ENCODE measurements around the gene CLDN17.

Gene CLDN17

GRCh38 chr21:30189773-30190172 is 23.2 kb upstream of the CLDN17 start:
- H3K4me1 ChIP-seq, result no peaks in the 10 kb centered on the region
- no peak for TF ChIP-seq Cebpa-rat (IDR thresholded peaks at IDR 0.05)
- H3K4me3 ChIP-seq, result no peak overlapping the region
- H3K27me3 ChIP-seq, result no peaks in the 10 kb centered on the region
- H3K36me3 ChIP-seq, result no peaks in the 10 kb centered on the region
- no peaks in the 10 kb centered on the region for H4K20me1 ChIP-seq
- no peaks in the 10 kb centered on the region for H3K9me3 ChIP-seq
- no peak overlapping the region for H3K4me2 ChIP-seq
- H3K27ac ChIP-seq, result no peak overlapping the region
- H3K9ac ChIP-seq, result no peak overlapping the region

DNA sequence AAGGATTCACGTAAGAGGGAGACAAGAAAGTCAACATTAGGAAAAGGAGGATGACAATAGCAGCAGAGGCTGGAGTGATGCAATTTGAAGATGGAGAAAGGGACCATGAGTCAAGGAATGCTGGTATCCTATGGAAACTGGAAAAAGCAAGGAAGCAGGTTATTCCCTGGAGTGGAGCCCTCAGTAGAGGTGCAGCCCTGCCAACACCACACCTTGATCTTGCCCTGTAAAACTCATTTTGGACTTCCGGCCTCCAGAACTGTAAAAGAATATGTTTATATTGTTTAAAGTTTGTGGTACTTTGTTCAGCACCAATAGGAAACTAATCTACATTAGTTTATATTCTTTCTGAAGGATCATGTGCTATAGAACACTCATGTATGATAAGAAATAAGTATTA is 19.6 kb upstream of the CLDN17 start:
- H3K27ac ChIP-seq, result no peak overlapping the region
- no peaks in the 10 kb centered on the region for H3K9me3 ChIP-seq
- no peaks in the 10 kb centered on the region for H3K4me1 ChIP-seq
- no peaks in the 10 kb centered on the region for H3K36me3 ChIP-seq
- no peaks in the 10 kb centered on the region for H3K27me3 ChIP-seq
- no peak for TF ChIP-seq Cebpa-rat (IDR thresholded peaks at IDR 0.05)
- H3K9ac ChIP-seq, result no peak overlapping the region
- no peaks in the 10 kb centered on the region for H4K20me1 ChIP-seq
- no peak overlapping the region for H3K4me2 ChIP-seq
- H3K4me3 ChIP-seq, result no peak overlapping the region

GRCh38 chr21:30168086-30168485 is 1.5 kb upstream of the CLDN17 start:
- Histone ChIP-seq H3K4me3 (no peak overlapping the region), H3K27me3 (no peaks in the 10 kb centered on the region), H4K20me1 (no peaks in the 10 kb centered on the region), H3K9me3 (no peaks in the 10 kb centered on the region), H3K9ac (no peak overlapping the region), H3K4me1 (no peaks in the 10 kb centered on the region), H3K4me2 (no peak overlapping the region), H3K27ac (no peak overlapping the region), H3K36me3 (no peaks in the 10 kb centered on the region)
- no peak for TF ChIP-seq Cebpa-rat (IDR thresholded peaks at IDR 0.05)

GRCh38 chr21:30166171-30166570 is 434 bp downstream of the CLDN17 start:
- no peaks in the 10 kb centered on the region for H3K36me3 ChIP-seq
- H3K4me2 ChIP-seq, result no peak overlapping the region
- H3K4me1 ChIP-seq, result no peaks in the 10 kb centered on the region
- no peaks in the 10 kb centered on the region for H4K20me1 ChIP-seq
- H3K27me3 ChIP-seq, result no peaks in the 10 kb centered on the region
- no peak for TF ChIP-seq Cebpa-rat (IDR thresholded peaks at IDR 0.05)
- no peak overlapping the region for H3K9ac ChIP-seq
- no peak overlapping the region for H3K27ac ChIP-seq
- no peaks in the 10 kb centered on the region for H3K9me3 ChIP-seq
- H3K4me3 ChIP-seq, result no peak overlapping the region

DNA sequence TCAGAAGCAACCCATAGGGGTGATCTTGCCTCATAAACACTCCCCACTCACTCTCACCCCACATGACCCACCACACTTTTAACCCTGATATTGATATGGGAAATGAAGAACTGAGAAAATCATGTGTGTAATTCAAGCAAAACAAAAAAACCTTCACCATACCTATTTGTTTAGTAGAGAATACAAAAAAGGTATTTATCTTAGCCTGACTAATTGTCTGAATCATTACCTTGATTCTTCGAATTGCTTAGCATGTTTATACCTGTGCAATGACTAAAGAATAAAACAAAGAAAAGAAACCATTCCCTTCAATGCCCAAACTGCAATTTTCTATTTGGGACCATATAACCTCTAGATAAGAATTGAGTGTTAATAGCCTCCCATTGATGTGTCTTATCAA is 1.8 kb downstream of the CLDN17 start:
- Histone ChIP-seq H3K36me3 (no peaks in the 10 kb centered on the region), H3K4me3 (no peak overlapping the region), H3K9ac (no peak overlapping the region), H3K4me1 (no peaks in the 10 kb centered on the region), H3K27ac (no peak overlapping the region), H4K20me1 (no peaks in the 10 kb centered on the region), H3K27me3 (no peaks in the 10 kb centered on the region), H3K4me2 (no peak overlapping the region), H3K9me3 (no peaks in the 10 kb centered on the region)
- no peak for TF ChIP-seq Cebpa-rat (IDR thresholded peaks at IDR 0.05)

DNA sequence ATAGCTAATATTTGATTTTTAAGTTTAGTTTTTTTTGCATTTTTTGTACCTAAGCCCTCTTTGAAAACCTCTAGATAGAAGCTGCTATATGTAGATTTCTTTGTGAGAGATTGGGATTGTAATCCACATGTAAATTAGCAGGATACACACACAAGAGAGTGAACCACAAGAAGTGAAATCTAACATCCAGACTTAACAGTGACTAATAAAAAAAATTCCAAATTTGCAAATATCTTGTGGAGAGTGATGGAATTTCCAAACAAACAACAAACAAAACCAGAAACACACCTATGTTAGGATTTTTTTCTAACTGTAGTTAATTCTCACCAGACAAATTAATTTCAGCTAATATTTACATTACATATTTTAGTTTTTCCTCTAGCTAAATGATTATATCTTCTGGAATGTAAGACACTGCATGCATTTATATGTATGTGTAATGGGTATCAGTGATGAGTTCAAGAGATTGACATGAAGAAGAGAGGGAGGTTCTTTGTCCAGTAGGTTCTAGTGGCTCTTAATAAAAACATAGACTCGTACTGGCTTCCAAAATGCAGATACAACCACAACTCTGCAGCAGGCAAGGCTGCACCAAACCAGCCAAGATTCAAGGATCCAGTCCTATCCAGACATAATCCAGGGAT is 12.8 kb downstream of the CLDN17 start:
- no peak overlapping the region for H3K27ac ChIP-seq
- H3K9me3 ChIP-seq, result no peaks in the 10 kb centered on the region
- H3K4me2 ChIP-seq, result no peak overlapping the region
- no peak for TF ChIP-seq Cebpa-rat (IDR thresholded peaks at IDR 0.05)
- H3K4me3 ChIP-seq, result no peak overlapping the region
- no peaks in the 10 kb centered on the region for H3K4me1 ChIP-seq
- no peak overlapping the region for H3K9ac ChIP-seq
- H4K20me1 ChIP-seq, result no peaks in the 10 kb centered on the region
- no peaks in the 10 kb centered on the region for H3K27me3 ChIP-seq
- no peaks in the 10 kb centered on the region for H3K36me3 ChIP-seq

GRCh38 chr21:30152792-30153191 is 13.8 kb downstream of the CLDN17 start:
- no peak overlapping the region for H3K4me3 ChIP-seq
- no peaks in the 10 kb centered on the region for H3K36me3 ChIP-seq
- no peak for TF ChIP-seq Cebpa-rat (IDR thresholded peaks at IDR 0.05)
- no peaks in the 10 kb centered on the region for H4K20me1 ChIP-seq
- no peaks in the 10 kb centered on the region for H3K4me1 ChIP-seq
- no peaks in the 10 kb centered on the region for H3K9me3 ChIP-seq
- H3K4me2 ChIP-seq, result no peak overlapping the region
- H3K9ac ChIP-seq, result no peak overlapping the region
- no peaks in the 10 kb centered on the region for H3K27me3 ChIP-seq
- no peak overlapping the region for H3K27ac ChIP-seq

DNA sequence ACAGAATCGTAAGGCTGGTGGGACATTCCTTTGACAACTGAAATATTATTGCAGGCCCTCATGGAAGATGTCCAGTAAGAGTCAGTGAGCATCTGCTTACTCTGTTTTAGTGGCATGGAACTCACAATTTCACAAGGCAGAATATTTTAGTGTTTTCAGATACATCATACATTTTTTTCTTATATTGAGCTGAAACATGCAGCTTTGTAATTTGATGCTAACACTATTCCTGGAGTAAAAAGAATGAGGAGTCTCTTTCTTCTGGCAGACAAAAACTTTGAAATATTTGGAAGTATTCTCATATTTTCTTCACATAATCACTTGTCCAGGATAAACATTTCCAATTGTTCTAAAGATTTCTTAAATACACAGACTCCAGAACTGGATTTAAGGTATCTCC is 17.7 kb downstream of the CLDN17 start:
- no peaks in the 10 kb centered on the region for H3K9me3 ChIP-seq

DNA sequence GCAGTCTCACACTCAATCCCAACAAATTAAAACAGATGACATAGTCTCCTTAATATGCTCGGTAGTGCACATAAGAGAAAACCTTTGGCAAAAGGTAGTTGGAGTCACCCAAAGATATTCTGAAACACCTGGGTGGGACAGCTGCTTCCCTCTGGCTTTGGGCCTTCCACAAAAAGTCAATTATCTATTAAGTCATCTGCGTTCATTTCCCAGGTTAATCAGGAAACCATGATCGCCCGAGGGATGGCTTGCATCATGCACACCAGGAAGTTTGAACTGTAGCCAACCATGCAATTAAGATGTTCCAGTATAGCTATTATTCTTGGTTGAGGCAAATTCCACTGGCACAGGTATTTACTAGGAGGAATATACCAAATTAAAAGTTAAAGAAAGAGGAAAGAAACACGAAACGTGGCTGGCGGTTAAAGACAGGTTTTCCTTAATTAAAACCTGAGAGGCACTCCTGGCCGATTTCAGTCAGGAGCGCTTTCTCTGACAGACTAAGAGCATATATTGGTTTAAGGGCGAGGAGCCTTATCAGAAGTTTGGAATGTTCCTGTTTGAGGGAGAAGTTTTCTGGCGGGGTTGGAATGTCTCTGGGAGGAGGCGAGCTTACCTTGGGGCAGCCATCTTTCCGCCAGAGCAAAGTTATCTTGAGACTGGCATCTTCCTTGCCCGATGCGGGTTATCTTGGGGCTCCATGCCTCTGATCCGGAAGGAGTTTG is 19.9 kb downstream of the CLDN17 start:
- H3K27ac ChIP-seq, result no peak overlapping the region
- TF ChIP-seq Cebpa-rat (IDR thresholded peaks at IDR 0.05), result no peak
- no peak overlapping the region for H3K4me3 ChIP-seq
- no peaks in the 10 kb centered on the region for H3K27me3 ChIP-seq
- H3K9me3 ChIP-seq, result no peaks in the 10 kb centered on the region
- H3K9ac ChIP-seq, result no peak overlapping the region
- H3K4me1 ChIP-seq, result no peaks in the 10 kb centered on the region
- H3K4me2 ChIP-seq, result no peak overlapping the region
- no peaks in the 10 kb centered on the region for H3K36me3 ChIP-seq
- H4K20me1 ChIP-seq, result no peaks in the 10 kb centered on the region

More for the DNA sequence above, 17.7 kb downstream of the CLDN17 start:
- H3K9ac ChIP-seq, result no peak overlapping the region
- no peaks in the 10 kb centered on the region for H3K36me3 ChIP-seq
- H3K27ac ChIP-seq, result no peak overlapping the region
- no peak overlapping the region for H3K4me2 ChIP-seq
- TF ChIP-seq Cebpa-rat (IDR thresholded peaks at IDR 0.05), result no peak
- no peaks in the 10 kb centered on the region for H3K27me3 ChIP-seq
- no peaks in the 10 kb centered on the region for H3K4me1 ChIP-seq
- H3K4me3 ChIP-seq, result no peak overlapping the region
- no peaks in the 10 kb centered on the region for H4K20me1 ChIP-seq

DNA sequence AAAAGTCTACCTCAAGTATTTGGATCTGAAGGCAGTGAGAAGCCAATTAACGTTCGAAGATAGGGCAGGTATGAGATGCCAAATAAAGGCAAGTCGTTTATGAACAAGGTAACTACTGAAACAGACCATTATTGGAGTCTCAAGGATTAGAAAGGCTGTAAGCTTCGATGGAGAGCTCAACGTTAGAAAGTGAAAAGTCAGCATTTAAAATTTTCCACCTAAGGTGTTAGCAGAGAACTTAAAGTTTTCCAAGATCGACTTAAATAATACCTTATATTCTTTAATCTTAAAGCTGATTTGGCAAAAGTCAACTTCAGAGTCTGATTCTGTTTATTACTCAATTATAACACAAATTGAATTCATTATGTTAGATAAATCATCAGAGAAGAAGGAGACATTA is 28.1 kb downstream of the CLDN17 start:
- Histone ChIP-seq H3K36me3 (no peaks in the 10 kb centered on the region), H3K4me1 (no peaks in the 10 kb centered on the region), H3K27me3 (no peaks in the 10 kb centered on the region), H3K4me3 (no peak overlapping the region), H3K9ac (no peak overlapping the region), H3K9me3 (no peaks in the 10 kb centered on the region), H4K20me1 (no peaks in the 10 kb centered on the region), H3K27ac (no peak overlapping the region), H3K4me2 (no peak overlapping the region)
- TF ChIP-seq Cebpa-rat (IDR thresholded peaks at IDR 0.05), result no peak

All from BLaER1 (cell line).